GM19397 (cell line): ENCODE measurements around the gene MXRA5.
"Not testable (repeated sequence)": the region's sequence is repeated elsewhere in the genome, so short reads cannot be mapped to it uniquely, and the experiment has no call there.

Source experiments
- ATAC-seq: cut with Tn5 transposase; IDR thresholded peaks from one replicate; pipeline ENCODE4 v1.9.1; 2021; ENCODE audit warnings: mild to moderate bottlenecking, moderate library complexity; ENCODE audit not compliant: unreplicated experiment

The MXRA5 gene

GRCh38 chrX:3346501-3347259 lies at the start of gene MXRA5:
Gene MXRA5, minus strand, starts transcription at chrX:3346652. Its CDS starts 2,819 bp downstream, at chrX:3343833.
- ATAC-seq = no peak

- no peak for ATAC-seq
Measured at GRCh38 chrX:3393581-3394111, 47.2 kb upstream of the MXRA5 start.

GRCh38 chrX:3393178-3393577 lies 46.7 kb upstream of the MXRA5 start:
- ATAC-seq = no peak

- no peak for ATAC-seq
Measured at GRCh38 chrX:3388457-3388856, 42.0 kb upstream of the MXRA5 start.

GRCh38 chrX:3384327-3384726 lies 37.9 kb upstream of the MXRA5 start:
- ATAC-seq = no peak

- no peak for ATAC-seq
Measured at GRCh38 chrX:3380603-3381002, 34.2 kb upstream of the MXRA5 start.

GRCh38 chrX:3379111-3379510 lies 32.7 kb upstream of the MXRA5 start:
- no peak for ATAC-seq

- no peak for ATAC-seq
Measured at GRCh38 chrX:3378156-3378555, 31.7 kb upstream of the MXRA5 start.

GRCh38 chrX:3377560-3377959 lies 31.1 kb upstream of the MXRA5 start:
- no peak for ATAC-seq

GRCh38 chrX:3375878-3376508 lies 29.5 kb upstream of the MXRA5 start:
- ATAC-seq = not testable (repeated sequence)

- ATAC-seq = no peak
Measured at GRCh38 chrX:3374108-3374800, 27.8 kb upstream of the MXRA5 start.

- no peak for ATAC-seq
Measured at GRCh38 chrX:3371163-3371562, 24.7 kb upstream of the MXRA5 start.

- no peak for ATAC-seq
Measured at GRCh38 chrX:3370656-3371055, 24.2 kb upstream of the MXRA5 start.

- no peak for ATAC-seq
Measured at GRCh38 chrX:3362956-3363355, 16.5 kb upstream of the MXRA5 start.

GRCh38 chrX:3360881-3361280 lies 14.4 kb upstream of the MXRA5 start:
- ATAC-seq = no peak

- ATAC-seq = not testable (repeated sequence)
Measured at GRCh38 chrX:3352741-3353140, 6.3 kb upstream of the MXRA5 start.

GRCh38 chrX:3351276-3351675 lies 4.8 kb upstream of the MXRA5 start:
- ATAC-seq = no peak

GRCh38 chrX:3348191-3348590 lies 1.7 kb upstream of the MXRA5 start:
- no peak for ATAC-seq

GRCh38 chrX:3345281-3346191 lies 916 bp downstream of the MXRA5 start:
- no peak for ATAC-seq

GRCh38 chrX:3343569-3343968 lies 2.9 kb downstream of the MXRA5 start:
- ATAC-seq = not testable (repeated sequence)

- ATAC-seq = no peak
Measured at GRCh38 chrX:3340016-3340415, 6.4 kb downstream of the MXRA5 start.
